ENCODE data around the gene SPATA9. TPM values are rescaled to one million over a fixed set of nuclear protein-coding genes. Genes with fewer than 3 reads are reported as not detected.

SPATA9 gene, protein sequence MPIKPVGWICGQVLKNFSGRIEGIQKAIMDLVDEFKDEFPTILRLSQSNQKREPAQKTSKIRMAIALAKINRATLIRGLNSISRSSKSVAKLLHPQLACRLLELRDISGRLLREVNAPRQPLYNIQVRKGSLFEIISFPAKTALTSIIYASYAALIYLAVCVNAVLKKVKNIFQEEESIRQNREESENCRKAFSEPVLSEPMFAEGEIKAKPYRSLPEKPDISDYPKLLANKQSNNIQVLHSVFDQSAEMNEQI
- total RNA-seq, result not detected
- long read RNA-seq, result 0 reads

DNA sequence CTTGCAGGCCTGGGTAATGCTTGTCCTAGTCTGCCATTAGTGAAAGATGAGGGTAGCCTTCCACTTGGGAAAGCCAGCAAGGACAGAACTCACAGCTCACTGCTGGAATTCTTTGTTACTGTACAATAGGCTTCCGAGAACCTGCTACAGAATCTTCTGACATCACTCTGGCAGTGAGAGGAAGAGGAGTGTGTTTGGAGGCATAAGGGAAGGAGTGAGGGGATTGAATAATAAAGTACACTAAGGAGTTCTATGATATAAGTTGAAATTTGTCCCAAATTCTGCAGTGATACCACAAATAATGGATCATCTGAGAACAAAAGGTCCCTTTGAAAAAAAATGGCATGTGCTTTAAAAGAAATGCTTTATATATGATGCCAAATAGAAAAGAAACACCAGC lies at the start of gene SPATA9:
SPATA9 (minus strand) TSS at position 101 of the 400 bp plus-strand sequence. CDS start 137 bp downstream, outside the sequence.
- intact Hi-C loops (cut with DNase I), result no loop called here
- DNase-seq, result no peak
- no peak for ATAC-seq (ENCODE audit: poor library complexity)

DNA sequence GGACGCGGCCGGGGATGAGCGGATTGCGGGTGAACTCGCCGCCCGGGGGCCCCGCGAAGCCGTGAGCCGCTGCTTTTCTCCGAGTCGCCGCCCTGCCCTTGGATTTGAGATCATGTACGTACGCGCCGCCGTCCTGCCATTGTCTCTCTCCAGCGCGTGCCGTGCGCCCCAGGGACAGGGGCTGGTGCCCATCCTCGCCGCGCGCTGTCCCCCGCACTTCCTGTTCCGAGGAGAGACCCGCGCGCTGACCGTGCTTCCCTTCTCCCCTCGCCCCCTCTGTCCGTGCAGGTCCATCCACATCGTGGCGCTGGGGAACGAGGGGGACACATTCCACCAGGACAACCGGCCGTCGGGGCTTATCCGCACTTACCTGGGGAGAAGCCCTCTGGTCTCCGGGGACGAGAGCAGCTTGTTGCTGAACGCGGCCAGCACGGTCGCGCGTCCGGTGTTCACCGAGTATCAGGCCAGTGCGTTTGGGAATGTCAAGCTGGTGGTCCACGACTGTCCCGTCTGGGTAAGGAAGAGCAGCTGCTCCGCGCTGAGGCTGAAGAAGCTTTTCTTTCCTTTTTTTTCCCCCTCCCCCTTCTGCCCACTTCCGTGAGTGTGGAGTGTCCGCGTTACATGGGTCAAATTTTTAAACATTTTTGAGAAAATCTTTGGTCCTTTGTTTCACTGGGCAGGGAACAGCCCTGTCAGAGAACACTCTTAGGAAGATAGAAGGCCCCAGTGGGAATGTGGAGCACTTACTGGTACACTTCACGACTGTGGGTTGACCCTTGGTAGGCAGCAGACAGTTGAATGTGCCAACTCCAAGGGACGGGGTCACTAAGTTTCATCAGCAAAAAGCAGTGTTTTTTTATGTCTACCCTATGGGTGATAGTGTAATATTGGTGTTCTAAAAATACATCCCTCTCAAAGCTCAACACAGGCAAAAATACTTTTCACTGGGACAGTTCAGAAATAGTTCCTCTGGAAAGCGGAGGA lies 49.1 kb upstream of the SPATA9 start:
- intact Hi-C loops (cut with DNase I), result no loop called here
- DNase-seq (peak; percentile 78), ATAC-seq (ENCODE audit: poor library complexity) (peak; percentile 32)

GRCh38 chr5:95730730-95731570 lies 48.2 kb upstream of the SPATA9 start, which contains the start of gene RHOBTB3:
Gene RHOBTB3 (plus strand): TSS chr5:95731336. CDS start chr5:95731683, 347 bp downstream.
- ATAC-seq (ENCODE audit: poor library complexity) (peak; percentile 77), DNase-seq (peak; percentile 95)
- intact Hi-C loops (cut with DNase I), result no loop called here

DNA sequence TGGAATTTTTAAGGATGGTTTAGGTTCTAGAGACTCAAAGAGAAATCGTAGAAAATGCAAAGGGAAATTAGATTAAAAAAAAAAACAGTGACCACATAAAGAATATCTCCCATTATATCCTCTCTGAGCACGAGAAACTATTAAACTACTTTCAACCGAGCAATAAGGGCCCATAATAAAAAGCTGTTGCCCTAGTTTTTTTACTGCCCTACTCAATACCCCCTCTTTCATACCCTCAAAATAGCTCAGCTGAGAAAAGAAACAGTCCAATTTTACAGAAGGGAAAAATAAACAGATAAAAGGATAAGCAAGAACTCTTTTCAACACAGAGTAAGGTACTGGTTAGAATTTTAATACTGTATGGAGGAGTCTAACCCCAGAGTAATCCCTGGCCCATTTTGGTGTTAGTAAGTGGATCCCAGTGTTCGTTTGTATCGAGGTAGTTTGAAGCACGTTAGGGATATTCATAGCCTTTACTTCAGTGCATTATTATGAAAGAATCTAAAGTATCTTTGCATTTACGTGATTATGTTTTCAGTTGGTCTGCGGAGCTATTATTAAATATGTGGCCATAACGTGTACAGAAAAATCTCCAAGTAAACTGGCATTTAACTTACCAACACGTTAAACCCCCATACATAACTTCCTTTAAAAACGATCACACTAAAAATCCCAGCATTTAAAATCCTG lies 47.4 kb upstream of the SPATA9 start:
- no peak for DNase-seq
- intact Hi-C loops (cut with DNase I), result no loop called here
- no peak for ATAC-seq (ENCODE audit: poor library complexity)

DNA sequence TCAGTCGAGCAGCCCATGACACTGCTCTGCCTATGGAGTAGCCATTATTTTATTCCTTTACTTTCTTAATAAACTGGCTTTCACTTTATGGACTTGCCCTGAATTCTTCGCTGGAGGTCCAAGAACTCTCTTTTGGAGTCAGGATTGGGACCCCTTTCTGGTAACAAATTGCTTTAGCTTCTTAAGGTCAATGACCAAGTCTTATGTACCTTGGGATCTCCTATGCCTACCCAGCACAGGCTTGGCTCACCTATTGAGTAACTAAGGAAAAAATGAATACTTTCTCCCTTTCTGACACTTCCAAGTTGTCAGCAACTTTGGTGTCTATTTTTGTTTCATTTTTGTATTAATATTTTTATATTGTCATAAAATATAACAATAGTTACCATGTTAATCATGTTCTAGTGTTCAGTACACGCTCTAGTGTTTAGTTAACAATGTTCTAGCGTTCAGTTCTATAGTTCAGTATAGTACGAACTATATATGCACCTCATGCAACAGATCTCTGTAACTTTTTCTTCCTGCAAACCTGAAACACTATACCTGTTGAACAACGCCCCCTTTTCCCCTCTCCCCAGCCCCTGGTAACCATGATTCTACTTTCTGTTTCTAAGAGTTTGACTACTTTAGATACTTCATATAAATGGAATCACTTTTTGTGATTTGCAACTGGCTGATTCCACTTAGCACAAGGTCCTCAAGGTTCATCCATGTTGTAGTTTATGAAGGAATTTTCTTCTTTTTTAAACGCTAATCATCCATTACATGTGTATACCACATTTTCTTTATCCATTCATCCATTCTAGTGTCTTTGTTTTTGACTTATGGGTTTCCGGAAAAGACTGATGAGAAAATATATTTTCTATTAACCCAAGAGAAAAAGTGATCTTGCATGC lies 46.6 kb upstream of the SPATA9 start:
- no peak for DNase-seq
- intact Hi-C loops (cut with DNase I), result no loop called here
- ATAC-seq (ENCODE audit: poor library complexity), result no peak

DNA sequence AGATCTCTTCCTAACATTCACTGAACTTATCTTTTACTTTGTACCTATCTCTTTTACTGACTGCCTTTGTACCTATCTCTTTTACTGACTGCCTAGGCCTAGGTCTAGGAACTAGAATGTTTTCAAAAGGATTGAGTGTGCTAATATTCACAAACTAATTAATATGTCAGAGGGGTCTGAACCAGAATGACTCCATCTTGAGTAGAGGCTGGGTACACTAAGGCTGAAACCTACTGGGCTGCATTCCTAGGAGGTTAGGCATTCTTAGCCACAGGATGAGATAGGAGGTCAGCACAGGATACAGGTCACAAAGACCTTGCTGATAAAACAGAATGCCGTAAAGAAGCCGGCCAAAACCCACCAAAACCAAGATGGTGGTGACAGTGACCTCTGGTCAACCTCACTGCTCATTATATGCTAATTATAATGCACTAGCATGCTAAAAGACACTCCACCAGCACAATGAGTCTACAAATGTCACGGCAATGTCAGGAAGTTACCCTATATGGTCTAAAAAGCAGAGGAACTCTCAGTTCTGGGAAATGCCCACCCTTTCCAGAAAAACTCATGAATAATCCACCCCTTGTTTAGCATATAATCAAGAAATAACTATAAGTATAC lies 45.8 kb upstream of the SPATA9 start:
- intact Hi-C loops (cut with DNase I), result no loop called here
- ATAC-seq (ENCODE audit: poor library complexity) (no peak), DNase-seq (no peak)

DNA sequence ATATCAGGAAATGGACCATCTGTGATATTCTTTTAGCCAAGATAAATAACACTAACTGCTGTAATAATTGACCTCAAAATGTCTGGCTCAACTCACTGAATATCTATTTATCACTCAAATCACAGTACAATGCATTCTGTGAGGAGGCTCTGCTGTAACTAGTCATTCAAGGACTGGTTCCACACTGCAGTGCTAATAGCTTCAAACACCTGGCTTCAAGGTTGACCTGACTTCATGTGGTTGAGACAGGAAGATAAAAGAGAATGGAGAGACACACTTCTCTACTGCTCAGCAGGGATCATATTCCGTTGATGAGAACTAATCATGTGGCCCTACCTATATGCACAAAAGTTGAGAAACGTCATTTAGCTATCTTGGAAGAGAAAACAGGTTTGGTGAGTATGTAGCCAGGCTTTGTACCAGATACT lies 45.0 kb upstream of the SPATA9 start:
- ATAC-seq (ENCODE audit: poor library complexity), result no peak
- DNase-seq, result no peak
- intact Hi-C loops (cut with DNase I), result no loop called here

GRCh38 chr5:95726811-95727763 lies 44.3 kb upstream of the SPATA9 start:
- intact Hi-C loops (cut with DNase I), result no loop called here
- ATAC-seq (ENCODE audit: poor library complexity), result no peak
- no peak for DNase-seq

DNA sequence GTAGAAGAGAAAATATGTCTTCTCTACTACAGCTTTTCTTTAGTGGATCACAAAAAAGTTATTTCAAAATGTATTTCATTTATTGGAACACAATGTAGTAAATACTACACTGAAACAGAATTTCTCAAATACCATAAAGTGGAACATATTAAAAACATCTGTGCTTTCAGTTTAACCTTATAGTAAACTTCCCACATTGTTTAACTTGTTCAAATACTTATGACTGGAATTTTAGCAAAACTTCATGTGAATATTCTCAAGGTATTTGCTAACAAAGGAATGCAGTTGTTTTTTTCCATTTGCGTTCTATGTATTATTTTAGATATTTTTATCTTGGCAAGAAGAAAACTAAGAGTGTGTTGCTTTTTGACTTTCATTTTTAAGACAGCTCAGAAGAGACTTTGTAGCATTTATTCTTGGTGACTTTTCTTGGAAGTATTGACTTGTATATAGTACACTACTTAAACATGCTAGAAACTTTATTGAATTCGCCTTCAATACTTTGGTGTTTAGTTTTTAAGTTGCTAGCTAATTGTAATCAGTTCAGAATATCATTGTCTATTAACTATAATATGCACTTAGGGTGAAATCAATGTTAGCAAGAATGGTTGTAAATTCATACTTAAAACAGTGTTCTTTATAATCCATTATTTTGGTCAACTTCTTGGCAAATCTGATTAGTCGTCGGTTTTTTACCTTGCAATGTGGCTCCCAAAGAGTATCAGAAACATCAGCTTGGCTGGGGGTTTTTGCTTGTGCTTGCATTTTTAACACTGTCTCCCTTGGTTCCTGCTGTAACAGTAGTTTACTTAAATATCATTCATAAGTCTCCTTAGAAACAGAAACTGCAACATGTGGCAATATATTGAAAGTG lies 43.4 kb upstream of the SPATA9 start:
- no peak for DNase-seq
- intact Hi-C loops (cut with DNase I), result no loop called here

DNA sequence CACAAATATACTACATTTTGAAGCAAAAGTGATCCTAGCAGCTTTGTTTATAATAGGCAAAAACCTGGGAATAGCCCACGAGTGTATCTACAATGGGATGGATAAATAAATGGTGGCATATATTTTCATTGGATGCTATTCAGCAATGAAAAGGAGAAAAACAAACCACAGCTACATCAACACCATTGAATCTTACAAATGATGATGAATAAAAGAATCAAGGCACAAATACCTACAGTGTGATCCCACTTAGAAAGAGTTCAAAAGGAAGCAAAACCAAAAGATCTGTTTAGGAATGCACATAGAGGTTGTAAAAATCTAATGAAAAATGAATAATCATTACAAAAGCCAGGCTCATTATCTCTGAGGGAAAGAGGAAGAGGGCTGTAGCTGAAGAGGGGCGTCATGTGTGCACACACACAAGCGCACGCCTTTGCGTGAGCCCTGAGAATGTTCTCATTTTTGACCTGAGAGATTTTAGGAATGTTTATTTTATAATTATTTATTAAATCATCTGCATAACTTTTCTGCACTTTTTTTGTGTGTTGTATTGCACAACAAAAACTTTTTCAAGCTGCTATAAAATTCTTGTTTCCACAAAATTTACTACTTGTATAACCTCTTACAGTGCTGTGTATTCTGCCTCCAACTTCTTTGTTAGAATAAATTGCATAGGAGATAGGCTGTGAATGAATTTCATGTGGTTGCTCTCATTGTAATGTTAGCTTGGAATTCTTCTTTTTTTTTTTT lies 42.5 kb upstream of the SPATA9 start:
- ATAC-seq (ENCODE audit: poor library complexity) (no peak), DNase-seq (no peak)
- intact Hi-C loops (cut with DNase I), result no loop called here

More for the DNA sequence above, 43.4 kb upstream of the SPATA9 start:
- no peak for ATAC-seq (ENCODE audit: poor library complexity)

- intact Hi-C loops (cut with DNase I), result no loop called here
- ATAC-seq (ENCODE audit: poor library complexity), result peak; percentile 61
- DNase-seq, result peak; percentile 58
Measured at GRCh38 chr5:95723632-95724369, 41.0 kb upstream of the SPATA9 start.

GRCh38 chr5:95721582-95722295 lies 38.9 kb upstream of the SPATA9 start:
- ATAC-seq (ENCODE audit: poor library complexity) (no peak), DNase-seq (no peak)
- intact Hi-C loops (cut with DNase I), result no loop called here

All from Right ventricle myocardium superior (tissue), 1 donor.